Kidney (tissue), 14 donors: ENCODE data around the gene ANGPT4. TPM values are rescaled to one million over a fixed set of nuclear protein-coding genes. Genes with fewer than 3 reads are reported as not detected.

Experiments
- DNase-seq, 5 donors: peaks; one replicate each; pipeline ENCODE4 v3.0.0-alpha.2; 2013 to 2020
- FAIRE-seq: peaks from 2 replicates; lab custom pipeline; 2012; peaks lifted over from hg19 to GRCh38; lab: Jason Lieb, UNC
- H3K27ac ChIP-seq, 2 donors: one replicate each; pipeline ENCODE4 v1.7.0; 2013; ENCODE audit warnings: low read depth in 2 of 2, low read length in 2 of 2, inconsistent platforms in 1 of 2
- H3K27me3 ChIP-seq: one replicate; pipeline ENCODE4 v1.7.1; 2013; ENCODE audit warnings: low read length, inconsistent platforms; ENCODE audit not compliant: control insufficient read depth, insufficient read depth
- H3K36me3 ChIP-seq, 3 donors: one replicate each; pipeline versions ENCODE4 v1.7.0 to v1.7.1; 2013; ENCODE audit warnings: low read length in 3 of 3, control low read depth in 1 of 3, inconsistent platforms in 1 of 3; ENCODE audit not compliant: insufficient read depth in 3 of 3, control insufficient read depth in 2 of 3
- H3K4me1 ChIP-seq, 3 donors: one replicate each; pipeline versions ENCODE4 v1.7.0 to v1.7.1; 2013; ENCODE audit warnings: low read length in 3 of 3, inconsistent platforms in 1 of 3, low read depth in 1 of 3; ENCODE audit not compliant: control insufficient read depth in 2 of 3, insufficient read depth in 2 of 3
- H3K4me3 ChIP-seq, 3 donors: one replicate each; pipeline versions ENCODE4 v1.7.0 to v1.8.1; 2013; ENCODE audit warnings: low read length in 3 of 3, control low read depth in 1 of 3, inconsistent platforms in 1 of 3
- H3K9ac ChIP-seq, 3 donors: one replicate each; pipeline versions ENCODE4 v1.7.0 to v1.7.1; 2013; ENCODE audit warnings: low read length in 3 of 3, control low read depth in 1 of 3, inconsistent platforms in 1 of 3
- H3K9me3 ChIP-seq, 3 donors: one replicate each; pipeline versions ENCODE4 v1.7.0 to v1.7.1; 2013; ENCODE audit warnings: low read length in 3 of 3, control low read depth in 1 of 3, inconsistent platforms in 1 of 3; ENCODE audit not compliant: control insufficient read depth in 2 of 3, insufficient read depth in 1 of 3
- intact Hi-C: fragments of 100-400 bp; cut with DNase I; formaldehyde crosslinking; loops from one replicate; pipeline ENCODE4 v1.11.1; 2022
- polyA plus RNA-seq: library from polyadenylated mRNA; stranded (reverse); fragments of 350-450 nt; fragmentation: Illumina TruSeq; extraction: RNeasy Lipid Tissue Mini Kit (QIAGEN cat#74804); gene quantifications from one replicate; pipeline ENCODE4 v1.2.3, GENCODE V29; 2014; ENCODE audit warnings: low read depth, low replicate concordance; ENCODE audit not compliant: insufficient read depth
- total RNA-seq: library from RNA; stranded (reverse); fragmentation: NEBNext Ultra II Directional; extraction: Animal tissue kit (Norgen Biotek cat#: 25700); gene quantifications from one replicate; pipeline ENCODE4 v1.2.1, GENCODE V29; 2021
- TF ChIP-seq, protein P1 (sequence below): IDR thresholded peaks from 3 replicates; pipeline ENCODE4 v1.5.1; 2012; ENCODE audit warnings: mild to moderate bottlenecking, moderate library complexity, borderline replicate concordance; ENCODE audit not compliant: insufficient read depth; ENCODE audit errors: extremely low read depth
- donor health status: control.
- donor health status: control.
- donor health status: control.
- donor health status: control.
- donor health status: control.
- donor health status: DM: yes; HTN: yes; CAD: no.
- donor health status: Normal renal cell carcinoma (clear cell type).

Gene ANGPT4
- total and polyA plus RNA-seq, 2 donors from 2014 or later, result 0.24 to 0.57 TPM

DNA sequence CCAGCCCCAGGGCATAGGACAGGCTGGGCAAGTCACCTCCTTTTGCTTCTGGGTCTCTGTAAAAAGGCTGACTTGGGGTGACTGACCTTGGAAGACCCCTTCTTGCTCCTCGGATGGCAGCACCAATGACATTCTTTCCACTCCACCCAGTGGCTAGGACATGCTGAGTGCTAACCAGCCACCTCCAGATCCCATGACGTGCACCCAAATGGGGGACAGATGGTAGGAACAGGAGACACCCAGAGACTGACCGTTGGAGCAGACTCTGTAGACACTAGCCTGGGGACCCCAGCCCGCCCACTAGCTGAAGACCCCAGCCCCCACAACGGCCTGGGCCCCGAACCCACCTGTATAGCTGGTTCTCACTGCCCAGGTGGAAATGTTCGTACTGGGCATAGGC lies 38.3 kb downstream of the ANGPT4 start:
- no peaks in the 10 kb centered on the region for H3K4me1 ChIP-seq
- H3K36me3 ChIP-seq, result no peaks in the 10 kb centered on the region
- H3K27ac ChIP-seq, result no peak overlapping the region
- H3K27me3 ChIP-seq, result no peaks in the 10 kb centered on the region
- no peak overlapping the region for H3K4me3 ChIP-seq
- no peak overlapping the region for H3K9ac ChIP-seq
- no peak for DNase-seq
- FAIRE-seq, result no peak
- TF ChIP-seq, protein P1, sequence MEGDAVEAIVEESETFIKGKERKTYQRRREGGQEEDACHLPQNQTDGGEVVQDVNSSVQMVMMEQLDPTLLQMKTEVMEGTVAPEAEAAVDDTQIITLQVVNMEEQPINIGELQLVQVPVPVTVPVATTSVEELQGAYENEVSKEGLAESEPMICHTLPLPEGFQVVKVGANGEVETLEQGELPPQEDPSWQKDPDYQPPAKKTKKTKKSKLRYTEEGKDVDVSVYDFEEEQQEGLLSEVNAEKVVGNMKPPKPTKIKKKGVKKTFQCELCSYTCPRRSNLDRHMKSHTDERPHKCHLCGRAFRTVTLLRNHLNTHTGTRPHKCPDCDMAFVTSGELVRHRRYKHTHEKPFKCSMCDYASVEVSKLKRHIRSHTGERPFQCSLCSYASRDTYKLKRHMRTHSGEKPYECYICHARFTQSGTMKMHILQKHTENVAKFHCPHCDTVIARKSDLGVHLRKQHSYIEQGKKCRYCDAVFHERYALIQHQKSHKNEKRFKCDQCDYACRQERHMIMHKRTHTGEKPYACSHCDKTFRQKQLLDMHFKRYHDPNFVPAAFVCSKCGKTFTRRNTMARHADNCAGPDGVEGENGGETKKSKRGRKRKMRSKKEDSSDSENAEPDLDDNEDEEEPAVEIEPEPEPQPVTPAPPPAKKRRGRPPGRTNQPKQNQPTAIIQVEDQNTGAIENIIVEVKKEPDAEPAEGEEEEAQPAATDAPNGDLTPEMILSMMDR, result no peak
- no peaks in the 10 kb centered on the region for H3K9me3 ChIP-seq
- intact Hi-C loops, result no loop called here

DNA sequence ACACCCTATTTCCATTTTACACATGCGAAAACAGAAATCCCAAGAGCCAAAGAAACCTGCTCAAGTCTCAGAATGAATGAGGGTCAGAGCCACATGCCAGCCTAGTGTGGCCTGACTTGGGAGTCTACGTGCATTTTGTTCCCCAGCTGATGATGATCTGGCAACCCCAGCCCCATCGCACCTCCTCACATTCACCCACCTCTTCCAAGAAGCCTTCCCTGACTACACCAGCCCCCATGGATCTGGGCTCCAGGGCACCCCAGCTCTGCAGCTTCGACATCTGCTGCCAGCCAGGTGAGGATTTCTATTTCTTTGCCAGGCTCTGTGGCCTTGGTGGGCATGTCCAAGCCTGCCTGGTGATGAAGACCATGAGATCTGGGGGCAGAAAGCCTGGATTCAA lies 41.0 kb downstream of the ANGPT4 start:
- no peak overlapping the region for H3K4me3 ChIP-seq
- H3K9ac ChIP-seq, result no peak overlapping the region
- intact Hi-C loops, result no loop called here
- no peaks in the 10 kb centered on the region for H3K9me3 ChIP-seq
- DNase-seq (no peak), FAIRE-seq (no peak)
- no peak overlapping the region for H3K27ac ChIP-seq
- H3K36me3 ChIP-seq, result no peaks in the 10 kb centered on the region
- H3K27me3 ChIP-seq, result no peaks in the 10 kb centered on the region
- TF ChIP-seq, protein P1, result no peak
- no peaks in the 10 kb centered on the region for H3K4me1 ChIP-seq

DNA sequence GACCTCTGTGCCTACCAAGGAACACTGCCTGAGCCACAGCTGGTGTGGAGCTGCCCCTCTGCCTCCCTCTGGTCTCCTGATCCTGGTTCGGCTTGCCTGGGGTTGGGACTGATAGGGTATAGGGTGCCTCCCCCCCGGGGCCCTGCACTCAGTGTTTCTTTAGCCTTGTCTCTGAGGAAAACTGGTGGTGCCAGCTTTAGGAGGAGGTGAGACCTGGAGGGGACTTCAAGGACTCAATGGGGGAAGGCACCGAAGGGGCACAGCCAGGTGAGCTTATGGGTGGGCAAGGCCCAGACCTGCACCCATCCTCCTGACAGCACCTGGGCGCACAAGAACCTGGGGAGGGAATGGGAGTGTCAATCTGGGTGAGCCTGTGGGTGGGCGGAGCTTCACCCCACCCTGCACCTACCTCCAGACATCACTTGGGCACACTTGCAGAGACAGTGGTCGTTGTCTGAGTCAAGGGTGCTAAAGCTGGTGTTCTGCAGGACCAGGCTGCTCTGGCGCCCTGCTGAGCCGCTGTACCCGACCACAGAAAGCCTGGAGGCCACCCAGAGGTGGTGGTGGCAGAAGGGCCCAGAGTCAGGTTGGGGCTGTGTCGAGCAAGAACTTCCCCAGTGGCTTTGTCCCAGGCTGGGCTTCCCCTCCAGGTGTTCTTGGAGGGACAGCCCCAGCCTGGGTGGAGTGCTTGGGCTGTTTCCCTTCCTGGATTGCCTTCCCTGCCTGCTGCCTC lies 42.1 kb downstream of the ANGPT4 start:
- FAIRE-seq (no peak), DNase-seq (no peak)
- Histone ChIP-seq H3K27ac (no peak overlapping the region), H3K9me3 (no peaks in the 10 kb centered on the region), H3K9ac (no peak overlapping the region), H3K27me3 (no peaks in the 10 kb centered on the region), H3K4me3 (no peak overlapping the region), H3K4me1 (no peaks in the 10 kb centered on the region), H3K36me3 (no peaks in the 10 kb centered on the region)
- intact Hi-C loops, result no loop called here
- TF ChIP-seq, protein P1, result no peak
